ENCODE data around the gene ZNF879. TPM values are rescaled to one million over a fixed set of nuclear protein-coding genes. Genes with fewer than 3 reads are reported as not detected.

ZNF879 gene
- total and polyA plus RNA-seq, 11 donors = 2.3 to 4.5 (median 3.2) TPM

DNA sequence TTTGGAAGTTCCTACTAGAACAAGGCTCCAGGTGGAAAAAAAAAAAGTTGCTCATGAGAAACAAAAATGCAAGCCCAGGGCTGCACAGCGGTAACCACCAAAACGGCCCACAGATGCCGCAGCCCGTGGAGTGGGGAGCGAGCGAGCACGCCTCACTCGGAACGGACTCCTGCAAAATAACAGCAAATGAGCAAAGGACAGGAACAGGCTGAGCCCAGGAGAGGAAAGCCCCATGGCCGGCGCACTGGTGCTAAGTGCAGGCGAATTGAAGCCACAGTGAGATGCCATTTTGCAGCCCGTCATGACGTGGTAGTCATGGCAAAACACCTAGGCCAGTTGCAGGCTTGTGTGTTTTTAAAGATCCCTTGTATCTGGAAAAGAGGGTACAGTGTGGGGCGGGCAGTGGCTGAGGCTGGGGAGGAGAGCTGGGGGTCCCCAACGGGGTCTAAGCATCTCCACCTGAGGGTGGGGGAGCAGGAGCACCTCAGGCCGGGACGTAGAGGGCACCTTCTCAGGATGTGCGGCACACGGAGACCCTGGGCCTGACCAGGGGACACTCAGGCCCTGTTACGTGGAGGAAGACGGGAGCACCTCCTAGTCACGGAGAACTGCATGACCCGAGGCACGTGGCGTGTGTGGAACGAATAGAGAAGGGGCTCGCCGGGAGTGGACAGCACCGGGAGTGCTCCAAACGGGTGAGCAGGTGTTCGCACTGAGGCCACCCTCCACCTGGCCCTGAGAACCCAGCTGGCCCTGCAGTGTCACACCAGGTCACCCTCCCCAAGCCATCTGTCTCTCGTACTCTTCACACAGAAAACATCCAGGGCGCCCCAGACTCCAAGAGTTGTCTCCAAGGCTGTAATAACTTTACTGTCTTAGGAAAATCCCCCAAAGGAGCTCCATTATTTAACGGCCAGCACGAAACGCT is 39.2 kb upstream of the ZNF879 start:
- peaks cover 0 to 96% (median 76%) of the 10 kb centered on the region in 12 donors for H3K9me3 ChIP-seq
- TF ChIP-seq POLR2A (IDR thresholded peaks at IDR 0.05) (no peak), CTCF (IDR thresholded peaks at IDR 0.05) (no peak)
- H3K27me3 ChIP-seq = no peaks in the 10 kb centered on the region
- H3K4me1 ChIP-seq = no peaks in the 10 kb centered on the region
- 93 to 97% (median 95%) methylated on average over 37 of the region's 37 CpGs for WGBS, 4 donors
- H3K4me3 ChIP-seq = no peak overlapping the region
- no peak for ATAC-seq
- H3K36me3 ChIP-seq = no peaks in the 10 kb centered on the region
- no peak overlapping the region for H3K27ac ChIP-seq
- no peak for DNase-seq
- intact Hi-C loops (cut with DNase I) = no loop called here

GRCh38 chr5:178986326-178986960 is 37.2 kb upstream of the ZNF879 start:
- WGBS, 4 donors = 96 to 98% (median 98%) methylated on average over 22 to 43 of the region's 43 CpGs
- H3K9me3 ChIP-seq = peaks cover 0 to 95% (median 65%) of the 10 kb centered on the region in 12 donors
- no peaks in the 10 kb centered on the region for H3K4me1 ChIP-seq
- ATAC-seq (no peak), DNase-seq (no peak)
- TF ChIP-seq POLR2A (IDR thresholded peaks at IDR 0.05) (no peak), CTCF (IDR thresholded peaks at IDR 0.05) (no peak)
- no peak overlapping the region for H3K27ac ChIP-seq
- H3K4me3 ChIP-seq = no peak overlapping the region
- H3K36me3 ChIP-seq = no peaks in the 10 kb centered on the region
- intact Hi-C loops (cut with DNase I) = no loop called here
- H3K27me3 ChIP-seq = peaks cover 0 to 6% (median 0%) of the 10 kb centered on the region in 9 donors

DNA sequence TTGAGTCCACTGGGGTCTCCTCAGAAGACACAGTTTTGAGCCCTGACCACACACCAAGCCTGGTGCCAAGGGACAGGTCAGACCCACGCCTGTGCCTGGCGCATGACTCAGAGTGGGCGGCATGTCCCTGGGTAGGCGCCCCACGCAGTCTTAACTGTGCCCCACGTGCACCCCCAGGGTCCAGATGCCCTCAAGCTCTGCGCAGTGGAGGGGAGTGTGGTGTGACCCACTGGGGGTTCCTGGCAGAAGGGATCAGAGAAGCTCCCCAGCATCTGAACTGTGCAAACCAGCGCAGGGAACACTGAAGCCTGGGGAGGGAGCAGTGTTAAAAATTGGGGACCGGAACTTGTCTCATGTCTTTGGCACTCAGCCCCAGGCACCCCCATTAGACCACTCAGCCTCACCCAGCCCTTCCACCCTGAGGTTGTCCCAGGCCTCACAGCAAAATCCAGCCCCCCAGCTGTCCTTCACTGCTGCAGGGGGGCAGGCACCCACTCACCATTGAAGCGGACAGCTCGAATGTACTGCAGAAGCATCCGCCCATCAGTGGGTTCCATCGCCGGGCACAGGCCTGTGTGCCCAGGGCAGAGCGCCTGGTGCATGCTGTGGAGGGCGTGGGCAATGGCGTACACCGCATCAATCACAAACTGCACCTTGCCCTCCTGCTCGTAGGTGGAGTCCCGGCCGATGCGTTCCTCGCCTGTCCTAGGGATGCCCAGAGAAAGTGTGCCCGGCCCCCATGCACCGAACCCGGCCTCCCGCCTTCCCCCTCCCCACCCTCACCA is 35.0 kb upstream of the ZNF879 start:
- no peak overlapping the region for H3K27ac ChIP-seq
- intact Hi-C loops (cut with DNase I) = no loop called here
- 86 to 96% (median 94%) methylated on average over 18 to 27 of the region's 27 CpGs for WGBS, 4 donors
- TF ChIP-seq POLR2A (IDR thresholded peaks at IDR 0.05) = no peak
- TF ChIP-seq CTCF (IDR thresholded peaks at IDR 0.05) = no peak
- no peaks in the 10 kb centered on the region for H3K36me3 ChIP-seq
- ATAC-seq (peak in 1 of 4 donors; percentile 7), DNase-seq (no peak)
- H3K27me3 ChIP-seq = peaks cover 0 to 20% (median 8%) of the 10 kb centered on the region in 9 donors
- H3K9me3 ChIP-seq = peaks cover 0 to 75% (median 48%) of the 10 kb centered on the region in 12 donors
- H3K4me3 ChIP-seq = no peak overlapping the region
- no peaks in the 10 kb centered on the region for H3K4me1 ChIP-seq
